GM23338 (cell line): ENCODE results near the gene NFKBIB. TPM values are rescaled to one million over a fixed set of nuclear protein-coding genes. Genes with fewer than 3 reads are reported as not detected.

Experiments used
- CREB1 ChIP-seq: fragments of 250-450 bp; sonication (Bioruptor Pico); IDR thresholded peaks from 2 replicates; pipeline ENCODE4 v1.5.0; 2020; ENCODE audit warnings: low read depth, mild to moderate bottlenecking, moderate library complexity
- CTCF ChIP-seq, 2 experiments: fragments of 200-600 bp in 1 of 2; sonication (generic) in 1 of 2; conservative IDR thresholded peaks; 2 replicates each; pipeline versions ENCODE4 v1.5.1 to v1.6.1; 2016 to 2017; ENCODE audit warnings: antibody characterized with exemption in 2 of 2, low read depth in 2 of 2, mild to moderate bottlenecking in 2 of 2, moderate library complexity in 1 of 2
- ETS1 ChIP-seq: IDR thresholded peaks from 2 replicates; pipeline ENCODE4 v1.6.1; 2016; ENCODE audit warnings: antibody characterized with exemption
- EZH2 ChIP-seq: fragments of 200-600 bp; sonication (generic); IDR thresholded peaks from one replicate; pipeline ENCODE4 v1.8.0; 2017; ENCODE audit warnings: antibody characterized with exemption, mild to moderate bottlenecking, low read depth; ENCODE audit not compliant: unreplicated experiment
- EZH2phosphoT487 ChIP-seq: fragments of 200-600 bp; sonication (generic); IDR thresholded peaks from one replicate; pipeline ENCODE4 v1.8.1; 2018; ENCODE audit warnings: antibody characterized with exemption; ENCODE audit not compliant: unreplicated experiment
- JUNB ChIP-seq: IDR thresholded peaks from one replicate; pipeline ENCODE4 v1.6.1; 2016; ENCODE audit warnings: antibody characterized with exemption; ENCODE audit not compliant: unreplicated experiment
- NANOG ChIP-seq: IDR thresholded peaks from 2 replicates; pipeline ENCODE4 v1.6.1; 2016; ENCODE audit warnings: antibody characterized with exemption, borderline replicate concordance
- POLR2AphosphoS5 ChIP-seq: IDR thresholded peaks from 2 replicates; pipeline ENCODE4 v1.6.1; 2016; ENCODE audit warnings: antibody characterized with exemption, low read depth
- REST ChIP-seq: IDR thresholded peaks from one replicate; pipeline ENCODE4 v1.6.1; 2018; ENCODE audit warnings: antibody characterized with exemption; ENCODE audit not compliant: unreplicated experiment
- STAT1 ChIP-seq: IDR thresholded peaks from one replicate; pipeline ENCODE4 v1.6.1; 2016; ENCODE audit warnings: antibody characterized with exemption; ENCODE audit not compliant: unreplicated experiment
- ZNF114 ChIP-seq: fragments of 250-450 bp; sonication (Bioruptor Pico); IDR thresholded peaks from 2 replicates; pipeline ENCODE4 v1.5.0; 2020; ENCODE audit warnings: mild to moderate bottlenecking, moderate library complexity
- ZNF331 ChIP-seq: fragments of 250-450 bp; sonication (Bioruptor Pico); IDR thresholded peaks from 2 replicates; pipeline ENCODE4 v1.5.0; 2020; ENCODE audit warnings: low read depth, mild to moderate bottlenecking, moderate library complexity
- polyA plus RNA-seq: library from polyadenylated mRNA; unstranded; fragments of >200 nt; fragmentation: Nextera tagmentation; extraction: Ambion mirVana; gene quantifications from 2 replicates; pipeline ENCODE4 v1.2.1, GENCODE V29; 2016
- total RNA-seq: library from RNA; depleted of rRNA; stranded (reverse); fragments of >200 nt; shearing (Covaris generic); gene quantifications from 2 replicates; pipeline ENCODE4 v1.2.3, GENCODE V29; 2014

Gene NFKBIB
- total and polyA plus RNA-seq, 2 experiments from 2014 or later, result 39.5 to 39.6 TPM

- TF ChIP-seq REST, result no peak
- no peak for TF ChIP-seq CREB1 (CRISPR knock-in tag)
- no peak for TF ChIP-seq ETS1
- no peak for TF ChIP-seq STAT1
- no peak for TF ChIP-seq ZNF331 (CRISPR knock-in tag)
- no peak for TF ChIP-seq EZH2phosphoT487
- no peak for TF ChIP-seq POLR2AphosphoS5
- TF ChIP-seq EZH2, result no peak
- TF ChIP-seq ZNF114 (CRISPR knock-in tag), result no peak
- TF ChIP-seq CTCF (conservative IDR thresholded peaks at IDR 0.05; ENCODE audit: low read depth in 2 of 2), result no peak
- TF ChIP-seq NANOG, result no peak
- TF ChIP-seq JUNB, result no peak
Measured at GRCh38 chr19:38862321-38863059, 37.3 kb upstream of the NFKBIB start (continued).
